Thyroid gland (tissue), 4 donors: ENCODE results near the gene CMKLR1. TPM values are rescaled to one million over a fixed set of nuclear protein-coding genes. Genes with fewer than 3 reads are reported as not detected.

Experiments
- DNase-seq, 2 donors: peaks; one replicate each; pipeline ENCODE4 v3.0.0-alpha.2; 2019
- H3K27ac ChIP-seq, 3 donors: fragments of 200-600 bp; sonication (generic); 1 replicate in 2 of 3; 2 replicates in 1 of 3; pipeline ENCODE4 v1.5.1; 2016 to 2019; ENCODE audit warnings: mild to moderate bottlenecking in 1 of 3, moderate library complexity in 1 of 3
- H3K27me3 ChIP-seq: fragments of 200-600 bp; sonication (generic); one replicate; pipeline ENCODE4 v1.5.1; 2019
- H3K36me3 ChIP-seq, 2 donors: fragments of 200-600 bp; sonication (generic); one replicate each; pipeline ENCODE4 v1.5.1; 2016 to 2019
- H3K4me1 ChIP-seq, 2 donors: fragments of 200-600 bp; sonication (generic); one replicate each; pipeline ENCODE4 v1.5.1; 2017 to 2019
- H3K4me3 ChIP-seq, 3 donors: fragments of 200-600 bp; sonication (generic); replicated peaks in 1 of 3; 1 replicate in 2 of 3; 2 replicates in 1 of 3; pipeline ENCODE4 v1.5.1; 2016; ENCODE audit warnings: mild to moderate bottlenecking in 1 of 3
- H3K9me3 ChIP-seq: fragments of 200-600 bp; sonication (generic); one replicate; pipeline ENCODE4 v1.5.1; 2017
- POLR2A ChIP-seq, 2 donors: fragments of 450-650 bp; IDR thresholded peaks; one replicate each; pipeline ENCODE4 v1.6.1; 2017; ENCODE audit warnings: antibody characterized with exemption in 2 of 2, mild to moderate bottlenecking in 2 of 2, moderate library complexity in 1 of 2
- WGBS, 2 donors: methylation state at CpG; one replicate each; pipeline ENCODE4 v1.1.5; 2017; 5-methylcytosine and 5-hydroxymethylcytosine counted together
- intact Hi-C: fragments of 100-400 bp; cut with DNase I; formaldehyde crosslinking; loops from one replicate; pipeline ENCODE4 v1.15.1; 2023
- total RNA-seq, 4 donors: library from RNA; depleted of rRNA; stranded (reverse); fragments of >200 nt; gene quantifications; one replicate each; pipeline ENCODE4 v1.2.3, GENCODE V29; 2016
- TF ChIP-seq, protein P1 (sequence below), 6 experiments: fragments of 200-600 bp in 3 of 6; fragments of 450-650 bp in 3 of 6; sonication (generic) in 3 of 6; IDR thresholded peaks; one replicate each; pipeline ENCODE4 v1.5.1; 2016 to 2019; ENCODE audit warnings: antibody characterized with exemption in 6 of 6, mild to moderate bottlenecking in 2 of 6, inconsistent platforms in 1 of 6, moderate library complexity in 1 of 6

The CMKLR1 gene
- total RNA-seq, 4 donors from 2014 or later, result 6.3 to 15.8 (median 12.2) TPM

DNA sequence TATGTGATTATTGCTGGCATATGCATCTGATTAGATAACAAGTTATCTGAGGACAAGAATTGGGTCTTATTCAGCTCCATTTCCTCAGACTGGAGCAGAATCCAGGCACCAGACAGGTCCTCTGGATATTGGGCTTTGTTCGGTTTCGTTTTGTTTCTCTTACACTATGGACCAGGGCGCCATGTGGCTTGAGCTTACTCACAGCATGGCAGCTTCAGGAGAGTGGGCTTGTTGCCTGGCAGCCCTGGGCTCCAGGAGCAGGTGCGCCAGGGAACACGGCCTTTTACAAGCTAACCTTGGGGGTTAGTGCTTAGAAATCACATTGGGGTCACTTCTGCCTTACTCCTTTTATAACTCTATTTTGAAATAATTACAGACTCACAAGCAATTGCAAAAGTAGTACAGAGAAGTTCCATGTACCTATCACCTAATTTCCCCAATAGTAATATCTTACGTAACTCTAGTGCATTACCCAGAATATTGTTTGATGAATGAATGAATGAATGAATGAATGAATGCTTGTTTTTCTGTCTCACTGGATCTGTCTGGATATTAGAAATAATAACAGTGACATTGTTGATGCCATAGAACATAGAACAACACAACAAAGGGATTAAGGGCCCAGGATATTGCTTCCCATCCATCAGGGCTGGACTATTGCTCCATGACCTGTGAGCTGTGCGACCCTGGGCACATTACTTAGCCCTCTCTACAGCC lies 39.0 kb downstream of the CMKLR1 start:
- Histone ChIP-seq H3K27me3 (no peaks in the 10 kb centered on the region), H3K4me3 (no peak overlapping the region), H3K4me1 (peaks cover 23 to 44% of the 10 kb centered on the region in 2 donors), H3K9me3 (no peaks in the 10 kb centered on the region), H3K36me3 (no peaks in the 10 kb centered on the region), H3K27ac (no peak overlapping the region)
- TF ChIP-seq, protein P1, sequence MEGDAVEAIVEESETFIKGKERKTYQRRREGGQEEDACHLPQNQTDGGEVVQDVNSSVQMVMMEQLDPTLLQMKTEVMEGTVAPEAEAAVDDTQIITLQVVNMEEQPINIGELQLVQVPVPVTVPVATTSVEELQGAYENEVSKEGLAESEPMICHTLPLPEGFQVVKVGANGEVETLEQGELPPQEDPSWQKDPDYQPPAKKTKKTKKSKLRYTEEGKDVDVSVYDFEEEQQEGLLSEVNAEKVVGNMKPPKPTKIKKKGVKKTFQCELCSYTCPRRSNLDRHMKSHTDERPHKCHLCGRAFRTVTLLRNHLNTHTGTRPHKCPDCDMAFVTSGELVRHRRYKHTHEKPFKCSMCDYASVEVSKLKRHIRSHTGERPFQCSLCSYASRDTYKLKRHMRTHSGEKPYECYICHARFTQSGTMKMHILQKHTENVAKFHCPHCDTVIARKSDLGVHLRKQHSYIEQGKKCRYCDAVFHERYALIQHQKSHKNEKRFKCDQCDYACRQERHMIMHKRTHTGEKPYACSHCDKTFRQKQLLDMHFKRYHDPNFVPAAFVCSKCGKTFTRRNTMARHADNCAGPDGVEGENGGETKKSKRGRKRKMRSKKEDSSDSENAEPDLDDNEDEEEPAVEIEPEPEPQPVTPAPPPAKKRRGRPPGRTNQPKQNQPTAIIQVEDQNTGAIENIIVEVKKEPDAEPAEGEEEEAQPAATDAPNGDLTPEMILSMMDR (IDR thresholded peaks at IDR 0.05), result no peak
- TF ChIP-seq POLR2A (IDR thresholded peaks at IDR 0.05), result no peak
- intact Hi-C loops, result no loop called here
- WGBS, 2 donors, result 90 to 94% methylated on average over 7 of the region's 7 CpGs
- DNase-seq, result no peak

DNA sequence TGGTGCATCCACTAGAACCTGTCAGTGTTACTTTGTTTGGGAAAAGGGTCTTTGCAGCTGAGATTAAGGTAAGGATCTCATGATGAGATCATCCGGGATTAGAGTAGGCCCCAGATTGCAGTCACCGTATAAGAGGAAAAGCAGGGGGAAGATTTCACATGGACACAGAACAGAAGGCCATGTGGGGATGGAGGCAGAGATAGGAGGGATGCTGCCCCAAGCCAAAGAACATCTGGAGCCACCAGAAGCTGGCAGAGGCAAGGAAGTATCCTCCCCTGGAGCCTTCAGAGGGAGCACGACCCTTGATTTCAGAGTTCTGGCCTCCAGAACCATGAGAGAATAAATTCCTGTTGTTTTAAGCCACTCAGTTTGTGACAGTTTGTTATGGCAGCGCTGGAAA lies 39.6 kb downstream of the CMKLR1 start:
- no peaks in the 10 kb centered on the region for H3K9me3 ChIP-seq
- no peak overlapping the region for H3K27ac ChIP-seq
- peaks cover 18 to 38% of the 10 kb centered on the region in 2 donors for H3K4me1 ChIP-seq
- H3K4me3 ChIP-seq, result no peak overlapping the region
- intact Hi-C loops, result no loop called here
- 72 to 76% methylated on average over 4 of the region's 4 CpGs for WGBS, 2 donors
- TF ChIP-seq, protein P1 (IDR thresholded peaks at IDR 0.05), result no peak
- no peaks in the 10 kb centered on the region for H3K36me3 ChIP-seq
- no peaks in the 10 kb centered on the region for H3K27me3 ChIP-seq
- DNase-seq, result no peak

DNA sequence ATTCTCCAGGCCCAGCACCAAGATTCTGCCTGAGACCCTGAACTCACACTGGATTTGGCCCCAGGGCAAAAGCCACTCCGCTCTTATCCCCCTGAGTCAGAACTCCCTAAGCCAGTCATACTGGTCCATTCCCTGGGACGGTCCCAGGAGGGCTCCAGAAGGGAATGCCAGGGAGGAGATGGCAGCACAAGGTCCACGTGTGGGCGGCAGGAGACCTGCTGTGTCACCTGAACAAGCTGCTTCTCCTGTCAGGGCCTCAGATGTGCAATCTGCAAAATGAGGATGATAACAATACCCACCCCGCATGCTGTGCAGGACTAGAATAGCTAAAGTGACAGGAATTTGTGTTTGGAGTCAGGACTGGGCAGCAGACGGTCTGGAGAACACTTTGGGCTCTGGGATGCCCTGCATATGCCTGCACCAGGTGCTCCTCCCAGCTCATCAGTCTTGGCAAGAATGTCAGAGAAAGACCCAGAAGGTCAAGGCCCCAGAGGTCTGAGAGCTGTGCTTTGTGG lies 40.3 kb downstream of the CMKLR1 start:
- intact Hi-C loops, result no loop called here
- no peak overlapping the region for H3K27ac ChIP-seq
- no peaks in the 10 kb centered on the region for H3K36me3 ChIP-seq
- no peak overlapping the region for H3K4me3 ChIP-seq
- DNase-seq, result no peak
- H3K9me3 ChIP-seq, result no peaks in the 10 kb centered on the region
- peaks cover 11 to 31% of the 10 kb centered on the region in 2 donors for H3K4me1 ChIP-seq
- TF ChIP-seq POLR2A (IDR thresholded peaks at IDR 0.05), result no peak
- TF ChIP-seq, protein P1 (IDR thresholded peaks at IDR 0.05), result no peak
- WGBS, 2 donors, result 83 to 84% methylated on average over 4 to 5 of the region's 6 CpGs
- H3K27me3 ChIP-seq, result no peaks in the 10 kb centered on the region

DNA sequence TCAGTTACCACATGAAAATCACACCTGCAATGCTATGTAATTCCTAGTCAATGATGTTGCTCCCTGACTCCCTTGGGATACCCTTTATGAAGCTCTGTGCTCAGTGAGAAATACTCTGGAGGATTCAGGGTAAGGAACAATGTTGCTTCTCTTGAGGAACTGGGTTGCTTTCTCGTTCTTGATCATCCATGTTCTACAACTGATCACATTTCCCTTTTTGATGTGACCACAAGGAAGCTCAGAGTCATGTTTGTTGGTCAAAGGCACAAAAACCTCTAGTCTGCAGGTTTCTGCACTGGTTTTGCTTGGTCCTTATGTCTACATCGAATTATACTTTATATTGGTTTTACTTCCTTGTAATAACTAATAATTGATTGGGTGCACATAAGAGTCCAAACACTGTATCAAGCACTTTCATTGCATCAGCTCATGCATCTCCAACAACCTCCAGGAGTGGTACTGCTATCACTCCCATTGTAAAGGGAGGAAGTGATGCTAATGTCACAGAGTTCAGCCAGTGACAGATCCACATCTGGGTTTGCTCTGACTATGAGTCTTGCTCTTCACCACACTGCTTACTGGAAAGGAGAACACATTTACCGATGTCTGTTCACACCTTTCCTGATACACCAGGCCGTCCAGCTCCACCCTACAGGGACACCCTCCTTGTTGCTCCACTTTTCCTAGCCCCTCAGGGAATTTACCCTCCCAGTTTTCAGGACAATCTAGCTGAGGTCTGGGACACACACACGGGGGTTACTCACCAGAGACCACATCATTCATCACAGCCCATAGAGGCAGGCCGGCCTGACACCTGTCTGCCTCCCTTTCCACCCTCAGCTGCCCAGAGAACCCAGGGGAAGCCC lies 41.0 kb downstream of the CMKLR1 start:
- Histone ChIP-seq H3K27me3 (no peaks in the 10 kb centered on the region), H3K9me3 (no peaks in the 10 kb centered on the region), H3K4me1 (peaks cover 6 to 24% of the 10 kb centered on the region in 2 donors), H3K36me3 (no peaks in the 10 kb centered on the region), H3K4me3 (no peak overlapping the region), H3K27ac (no peak overlapping the region)
- no peak for DNase-seq
- TF ChIP-seq, protein P1 (IDR thresholded peaks at IDR 0.05), result no peak
- TF ChIP-seq POLR2A (IDR thresholded peaks at IDR 0.05), result no peak
- intact Hi-C loops, result no loop called here
- 84 to 85% methylated on average over 6 of the region's 6 CpGs for whole genome bisulfite sequencing, 2 donors

DNA sequence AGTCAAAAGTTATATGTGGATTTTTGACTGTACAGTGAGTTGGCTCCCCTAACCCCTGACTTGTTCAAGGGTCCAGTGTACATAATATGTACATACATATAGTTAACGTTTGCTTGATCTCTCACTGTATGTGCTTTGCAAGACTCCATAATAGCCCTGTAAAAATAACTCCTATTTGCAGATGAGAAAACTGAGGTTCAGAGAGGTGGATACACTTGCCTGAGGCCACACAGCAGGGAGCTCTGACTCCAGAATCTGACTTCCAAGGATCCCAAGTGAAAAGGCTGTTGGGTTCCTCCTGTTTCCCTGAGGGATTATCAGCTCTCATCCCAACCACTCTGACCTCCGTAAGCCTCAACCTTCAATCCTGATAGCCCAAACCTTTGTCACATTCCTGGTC lies 41.7 kb downstream of the CMKLR1 start:
- H3K27ac ChIP-seq, result no peak overlapping the region
- H3K4me1 ChIP-seq, result peaks cover 0 to 17% of the 10 kb centered on the region in 2 donors
- H3K4me3 ChIP-seq, result no peak overlapping the region
- no peaks in the 10 kb centered on the region for H3K36me3 ChIP-seq
- no peak for DNase-seq
- TF ChIP-seq POLR2A (IDR thresholded peaks at IDR 0.05), result no peak
- TF ChIP-seq, protein P1 (IDR thresholded peaks at IDR 0.05), result no peak
- WGBS, 2 donors, result 81 to 82% methylated on average over 2 of the region's 2 CpGs
- no peaks in the 10 kb centered on the region for H3K27me3 ChIP-seq
- H3K9me3 ChIP-seq, result no peaks in the 10 kb centered on the region
- intact Hi-C loops, result no loop called here
